HUDEP-2 (cell line): ENCODE data around the gene DXO.
"Not testable (repeated sequence)": the region's sequence is repeated elsewhere in the genome, so short reads cannot be mapped to it uniquely, and the experiment has no call there.

ENCODE experiments used
- DNase-seq, 76 experiments: peaks; one replicate each; lab custom pipeline; 2025; ENCODE audit not compliant: unreplicated experiment in 76 of 76; lab: John Stamatoyannopoulos, UW

DXO gene

GRCh38 chr6:31980195-31980876 is 8.4 kb upstream of the DXO start:
- not testable (repeated sequence) for DNase-seq

- peak in 4 of 76 experiments; percentile 5 to 21 (median 12) for DNase-seq
These were observed 7.4 kb upstream of the DXO start for GRCh38 chr6:31979238-31979898.

GRCh38 chr6:31978831-31979230 is 6.9 kb upstream of the DXO start:
- no peak for DNase-seq

- DNase-seq: no peak
These were observed 6.0 kb upstream of the DXO start for GRCh38 chr6:31977816-31978431.

GRCh38 chr6:31976065-31976464 is 4.1 kb upstream of the DXO start:
- not testable (repeated sequence) for DNase-seq

- peak in 22 of 76 experiments; percentile 9 to 63 (median 40) for DNase-seq
These were observed 892 bp upstream of the DXO start for GRCh38 chr6:31972709-31973350.

GRCh38 chr6:31971279-31971992 is 502 bp downstream of the DXO start:
- no peak for DNase-seq

GRCh38 chr6:31970604-31971271 is 1.2 kb downstream of the DXO start:
- peak in 1 of 76 experiments; percentile 12 for DNase-seq

- DNase-seq: peak in 2 of 76 experiments; percentile 7 to 26
These were observed 2.0 kb downstream of the DXO start for GRCh38 chr6:31969712-31970603.

- DNase-seq: no peak
These were observed 2.9 kb downstream of the DXO start for GRCh38 chr6:31968791-31969711.

GRCh38 chr6:31968326-31968725 is 3.6 kb downstream of the DXO start:
- no peak for DNase-seq

- no peak for DNase-seq
These were observed 4.0 kb downstream of the DXO start for GRCh38 chr6:31967926-31968320.

GRCh38 chr6:31966997-31967925 is 4.7 kb downstream of the DXO start:
- no peak for DNase-seq

GRCh38 chr6:31966506-31966905 is 5.4 kb downstream of the DXO start:
- no peak for DNase-seq

GRCh38 chr6:31965700-31966099 is 6.2 kb downstream of the DXO start:
- no peak for DNase-seq

GRCh38 chr6:31963921-31964320 is 8.0 kb downstream of the DXO start:
- DNase-seq: no peak

- no peak for DNase-seq
These were observed 10.3 kb downstream of the DXO start for GRCh38 chr6:31961616-31962015.
